Natural killer cell treated with Interleukin-12 subunit alpha and Interleukin-12 subunit beta and Interleukin-15 and Interleukin-18, amount 100 ng/mL, for 72 hours (primary cell): ENCODE measurements around the gene CC2D1A. TPM values are rescaled to one million over a fixed set of nuclear protein-coding genes. Genes with fewer than 3 reads are reported as not detected.

ENCODE experiments used
- ATAC-seq, 2 donors: fragments of 150-1000 bp; cut with Tn5 transposase in 1 of 2; sonication (Bioruptor Pico), chemical (Tn5 transposase) in 1 of 2; 2 replicates each; pipeline ENCODE4 v1.10.0; 2021
- DNase-seq: peaks from one replicate; pipeline ENCODE4 v3.0.0; 2022; ENCODE audit warnings: low spot score
- H3K27ac Mint-ChIP-seq, 2 donors: 1 replicate in 1 of 2; 2 replicates in 1 of 2; pipeline ENCODE4 v1.8.0; 2022; ENCODE audit warnings: mixed read lengths in 2 of 2, mild to moderate bottlenecking in 1 of 2, moderate library complexity in 1 of 2
- H3K27me3 Mint-ChIP-seq, 2 donors: 1 replicate in 1 of 2; 2 replicates in 1 of 2; pipeline ENCODE4 v1.8.0; 2022; ENCODE audit warnings: mixed read lengths in 2 of 2
- H3K36me3 Mint-ChIP-seq: one replicate; pipeline ENCODE4 v1.8.0; 2022; ENCODE audit warnings: mixed read lengths
- H3K4me1 Mint-ChIP-seq, 2 donors: 1 replicate in 1 of 2; 2 replicates in 1 of 2; pipeline ENCODE4 v1.8.0; 2022; ENCODE audit warnings: low read depth in 2 of 2, mixed read lengths in 2 of 2, mild to moderate bottlenecking in 1 of 2
- H3K4me3 Mint-ChIP-seq: one replicate; pipeline ENCODE4 v1.8.0; 2022; ENCODE audit warnings: mixed read lengths
- H3K9me3 Mint-ChIP-seq: 2 replicates; pipeline ENCODE4 v1.8.0; 2022; ENCODE audit warnings: mixed read lengths
- total RNA-seq, 2 donors: library from RNA; stranded (reverse); gene quantifications; one replicate each; pipeline ENCODE4 v1.2.3, GENCODE V29; 2022

Gene CC2D1A
- total RNA-seq, 2 donors from 2014 or later, result 33.2 to 41.3 TPM

GRCh38 chr19:13946414-13946813 lies 40.4 kb downstream of the CC2D1A start:
- DNase-seq (no peak), ATAC-seq (no peak)
- Mint-ChIP-seq H3K4me3 (no peak overlapping the region), H3K27ac (no peak overlapping the region), H3K36me3 (no peaks in the 10 kb centered on the region), H3K9me3 (no peaks in the 10 kb centered on the region), H3K4me1 (no peaks in the 10 kb centered on the region), H3K27me3 (no peaks in the 10 kb centered on the region)

DNA sequence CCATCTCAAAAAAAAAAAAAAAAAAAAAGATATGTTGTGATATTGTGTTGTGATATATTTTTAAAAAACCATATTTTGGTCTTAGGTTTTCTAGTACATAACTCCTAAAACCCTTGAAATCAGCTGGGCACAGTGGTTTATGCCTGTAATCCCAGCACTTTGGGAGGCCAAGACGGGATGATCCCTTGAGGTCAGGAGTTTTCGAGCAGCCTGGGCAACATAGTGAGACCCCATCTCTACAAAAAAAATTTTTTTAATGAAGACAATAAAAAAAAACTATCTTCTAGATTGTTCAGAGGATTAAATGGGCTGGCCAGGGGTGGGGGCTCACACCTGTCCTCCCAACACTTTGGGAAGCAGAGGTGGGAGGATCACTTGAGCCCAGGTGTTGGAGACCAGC lies 45.0 kb downstream of the CC2D1A start:
- Mint-ChIP-seq H3K27me3 (no peaks in the 10 kb centered on the region), H3K4me3 (no peak overlapping the region), H3K36me3 (no peaks in the 10 kb centered on the region), H3K9me3 (no peaks in the 10 kb centered on the region), H3K27ac (peak overlapping the region in 1 of 2 donors; percentile 82), H3K4me1 (peaks cover 6 to 13% of the 10 kb centered on the region in 2 donors)
- ATAC-seq (no peak), DNase-seq (no peak)

GRCh38 chr19:13951799-13952153 lies 45.8 kb downstream of the CC2D1A start:
- H3K9me3 Mint-ChIP-seq, result no peaks in the 10 kb centered on the region
- DNase-seq (no peak), ATAC-seq (peak in 1 of 2 donors; percentile 0)
- no peaks in the 10 kb centered on the region for H3K27me3 Mint-ChIP-seq
- peak overlapping the region; percentile 82 to 87 for H3K27ac Mint-ChIP-seq
- H3K36me3 Mint-ChIP-seq, result no peaks in the 10 kb centered on the region
- H3K4me1 Mint-ChIP-seq, result peaks cover 6 to 13% of the 10 kb centered on the region in 2 donors
- H3K4me3 Mint-ChIP-seq, result peak overlapping the region; percentile 96

GRCh38 chr19:13952154-13952930 lies 46.3 kb downstream of the CC2D1A start, which contains the start of gene DCAF15:
DCAF15 (plus strand) TSS chr19:13952509; CDS start chr19:13952513, 4 bp downstream.
- Mint-ChIP-seq H3K27me3 (no peaks in the 10 kb centered on the region), H3K36me3 (no peaks in the 10 kb centered on the region), H3K4me1 (peaks cover 6 to 13% of the 10 kb centered on the region in 2 donors), H3K4me3 (peak within 1 kb of the TSS; percentile 96), H3K9me3 (no peaks in the 10 kb centered on the region), H3K27ac (peak within 1 kb of the TSS; percentile 82 to 87)
- peak; percentile 99 for ATAC-seq
- peak; percentile 100 for DNase-seq

- Mint-ChIP-seq H3K27ac (peak overlapping the region; percentile 82 to 87), H3K4me3 (peak overlapping the region; percentile 96), H3K36me3 (no peaks in the 10 kb centered on the region), H3K4me1 (peaks cover 6 to 13% of the 10 kb centered on the region in 2 donors), H3K27me3 (no peaks in the 10 kb centered on the region), H3K9me3 (no peaks in the 10 kb centered on the region)
- DNase-seq, result no peak
- no peak for ATAC-seq
Observed at GRCh38 chr19:13952931-13953531, 47.0 kb downstream of the CC2D1A start.

GRCh38 chr19:13954185-13954584 lies 48.2 kb downstream of the CC2D1A start:
- H3K27ac Mint-ChIP-seq, result peak overlapping the region in 1 of 2 donors; percentile 82

GRCh38 chr19:13955662-13956364 lies 49.8 kb downstream of the CC2D1A start:
- Mint-ChIP-seq H3K4me1 (peaks cover 6 to 15% of the 10 kb centered on the region in 2 donors), H3K36me3 (no peaks in the 10 kb centered on the region), H3K4me3 (no peak overlapping the region), H3K27me3 (no peaks in the 10 kb centered on the region), H3K9me3 (no peaks in the 10 kb centered on the region), H3K27ac (no peak overlapping the region)
- ATAC-seq, result no peak
- DNase-seq, result no peak

More at GRCh38 chr19:13954185-13954584, 48.2 kb downstream of the CC2D1A start:
- Mint-ChIP-seq H3K4me3 (peak overlapping the region; percentile 96), H3K27me3 (no peaks in the 10 kb centered on the region), H3K4me1 (peaks cover 6 to 15% of the 10 kb centered on the region in 2 donors), H3K36me3 (no peaks in the 10 kb centered on the region), H3K9me3 (no peaks in the 10 kb centered on the region)
- ATAC-seq (no peak), DNase-seq (no peak)

DNA sequence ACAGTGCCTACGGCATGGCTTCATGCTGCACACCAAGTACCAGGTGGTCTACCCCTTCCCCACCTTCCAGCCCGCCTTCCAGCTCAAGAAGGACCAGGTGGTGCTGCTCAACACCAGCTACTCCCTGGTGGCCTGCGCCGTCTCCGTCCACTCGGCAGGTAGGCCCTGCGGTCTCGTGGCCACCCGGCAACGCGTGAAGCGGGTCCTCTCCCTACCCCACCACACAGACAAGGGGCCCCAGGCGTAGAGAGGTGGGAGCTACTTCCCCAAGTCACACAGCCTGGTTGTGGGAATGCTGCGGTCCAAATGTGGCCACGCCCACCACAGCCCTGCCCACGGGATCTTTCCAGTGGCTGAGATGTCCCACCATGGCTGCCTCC lies 50.4 kb downstream of the CC2D1A start:
- Mint-ChIP-seq H3K27me3 (no peaks in the 10 kb centered on the region), H3K4me3 (no peak overlapping the region), H3K36me3 (no peaks in the 10 kb centered on the region), H3K27ac (no peak overlapping the region), H3K9me3 (no peaks in the 10 kb centered on the region), H3K4me1 (peaks cover 6 to 15% of the 10 kb centered on the region in 2 donors)
- DNase-seq (no peak), ATAC-seq (no peak)

DNA sequence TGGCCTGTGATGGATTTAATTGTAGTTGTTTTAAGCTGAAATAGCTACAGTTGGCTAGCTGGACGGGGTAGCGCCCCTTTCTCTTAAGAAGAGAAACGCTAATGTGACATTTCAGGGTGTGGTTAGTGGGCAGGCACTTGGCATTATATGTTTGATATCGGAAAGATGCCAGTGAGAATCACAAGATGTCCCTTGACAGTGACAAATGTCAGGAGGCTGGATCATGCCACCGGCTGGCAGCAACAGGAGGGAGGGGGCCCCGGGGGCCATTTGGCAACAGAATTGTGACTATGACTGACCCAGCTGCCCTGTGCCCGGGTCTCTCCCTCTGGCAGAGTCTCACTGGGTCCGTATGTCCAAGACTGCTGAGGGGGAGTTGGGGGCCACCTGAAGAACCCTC lies 51.0 kb downstream of the CC2D1A start:
- no peaks in the 10 kb centered on the region for H3K27me3 Mint-ChIP-seq
- no peak overlapping the region for H3K4me3 Mint-ChIP-seq
- peaks cover 1 to 11% of the 10 kb centered on the region in 2 donors for H3K4me1 Mint-ChIP-seq
- no peak for DNase-seq
- H3K27ac Mint-ChIP-seq, result no peak overlapping the region
- H3K36me3 Mint-ChIP-seq, result no peaks in the 10 kb centered on the region
- H3K9me3 Mint-ChIP-seq, result no peaks in the 10 kb centered on the region
- ATAC-seq, result no peak

- ATAC-seq (no peak), DNase-seq (no peak)
- peaks cover 0 to 11% of the 10 kb centered on the region in 2 donors for H3K4me1 Mint-ChIP-seq
- no peak overlapping the region for H3K27ac Mint-ChIP-seq
- H3K27me3 Mint-ChIP-seq, result no peaks in the 10 kb centered on the region
- H3K9me3 Mint-ChIP-seq, result no peaks in the 10 kb centered on the region
- no peak overlapping the region for H3K4me3 Mint-ChIP-seq
- no peaks in the 10 kb centered on the region for H3K36me3 Mint-ChIP-seq
Observed at GRCh38 chr19:13958043-13958442, 52.0 kb downstream of the CC2D1A start.

GRCh38 chr19:13959141-13959961 lies 53.4 kb downstream of the CC2D1A start:
- no peaks in the 10 kb centered on the region for H3K9me3 Mint-ChIP-seq
- H3K4me3 Mint-ChIP-seq, result no peak overlapping the region
- ATAC-seq (no peak), DNase-seq (no peak)
- no peaks in the 10 kb centered on the region for H3K27me3 Mint-ChIP-seq
- H3K27ac Mint-ChIP-seq, result no peak overlapping the region
- peaks cover 0 to 6% of the 10 kb centered on the region in 2 donors for H3K4me1 Mint-ChIP-seq
- H3K36me3 Mint-ChIP-seq, result no peaks in the 10 kb centered on the region

DNA sequence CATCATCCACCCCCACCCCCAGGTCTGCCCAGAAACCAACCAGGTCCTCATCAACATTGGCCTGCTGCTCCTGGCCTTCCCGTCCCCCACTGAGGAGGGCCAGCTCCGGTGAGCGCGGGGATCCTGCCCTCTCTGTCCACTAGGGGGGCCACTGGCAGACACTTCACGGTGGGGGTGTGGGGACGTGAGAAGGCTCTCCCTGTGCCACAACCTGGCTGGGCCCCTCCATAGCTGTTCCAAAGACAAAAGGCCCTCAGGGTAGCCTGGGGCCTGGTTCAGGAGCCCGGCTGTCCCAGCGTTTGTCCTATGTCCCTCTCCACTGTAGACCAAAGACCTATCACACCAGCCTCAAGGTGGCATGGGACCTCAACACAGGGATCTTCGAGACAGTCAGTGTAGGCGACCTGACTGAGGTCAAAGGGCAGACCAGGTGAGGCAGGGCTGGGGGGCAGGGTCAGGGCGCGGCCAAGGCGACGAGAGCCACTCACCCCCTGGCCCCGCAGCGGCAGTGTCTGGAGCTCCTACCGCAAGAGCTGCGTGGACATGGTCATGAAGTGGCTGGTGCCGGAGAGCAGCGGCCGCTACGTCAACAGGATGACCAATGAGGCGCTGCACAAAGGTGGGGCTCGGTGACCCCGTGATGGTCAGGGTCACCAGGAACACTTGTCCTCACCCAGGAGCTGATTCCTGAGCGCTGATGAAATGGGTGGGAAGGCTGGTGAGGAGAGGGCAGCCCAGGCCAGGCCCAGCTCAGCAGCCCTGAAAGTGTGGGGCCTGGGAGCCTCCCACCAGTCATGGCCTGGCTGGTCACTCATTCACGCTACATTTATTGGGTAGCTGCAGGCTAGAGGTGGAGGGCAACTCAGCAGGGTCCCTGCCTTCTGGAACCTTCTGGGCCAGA lies 54.2 kb downstream of the CC2D1A start:
- Mint-ChIP-seq H3K4me1 (peaks cover 0 to 3% of the 10 kb centered on the region in 2 donors), H3K9me3 (no peaks in the 10 kb centered on the region), H3K27me3 (no peaks in the 10 kb centered on the region), H3K4me3 (no peak overlapping the region), H3K36me3 (no peaks in the 10 kb centered on the region), H3K27ac (no peak overlapping the region)
- ATAC-seq (peak in 1 of 2 donors; percentile 22), DNase-seq (no peak)
